Stimulated activated CD8-positive, alpha-beta memory T cell treated with anti-CD3 and anti-CD28 coated beads, Interleukin-4, amount 100 ng/mL, for 4 hours (primary cell): ENCODE measurements around the gene PRIMPOL.
A peak's percentile ranks its signal among the peaks of the same experiment; 100 is the strongest.
"Not testable (repeated sequence)": the region's sequence is repeated elsewhere in the genome, so short reads cannot be mapped to it uniquely, and the experiment has no call there.

Source experiments
- DNase-seq, 2 donors: peaks; one replicate each; pipeline ENCODE4 v3.0.0-alpha.2; 2020; ENCODE audit warnings: low read depth in 2 of 2, low spot score in 1 of 2

Gene PRIMPOL, protein sequence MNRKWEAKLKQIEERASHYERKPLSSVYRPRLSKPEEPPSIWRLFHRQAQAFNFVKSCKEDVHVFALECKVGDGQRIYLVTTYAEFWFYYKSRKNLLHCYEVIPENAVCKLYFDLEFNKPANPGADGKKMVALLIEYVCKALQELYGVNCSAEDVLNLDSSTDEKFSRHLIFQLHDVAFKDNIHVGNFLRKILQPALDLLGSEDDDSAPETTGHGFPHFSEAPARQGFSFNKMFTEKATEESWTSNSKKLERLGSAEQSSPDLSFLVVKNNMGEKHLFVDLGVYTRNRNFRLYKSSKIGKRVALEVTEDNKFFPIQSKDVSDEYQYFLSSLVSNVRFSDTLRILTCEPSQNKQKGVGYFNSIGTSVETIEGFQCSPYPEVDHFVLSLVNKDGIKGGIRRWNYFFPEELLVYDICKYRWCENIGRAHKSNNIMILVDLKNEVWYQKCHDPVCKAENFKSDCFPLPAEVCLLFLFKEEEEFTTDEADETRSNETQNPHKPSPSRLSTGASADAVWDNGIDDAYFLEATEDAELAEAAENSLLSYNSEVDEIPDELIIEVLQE

DNA sequence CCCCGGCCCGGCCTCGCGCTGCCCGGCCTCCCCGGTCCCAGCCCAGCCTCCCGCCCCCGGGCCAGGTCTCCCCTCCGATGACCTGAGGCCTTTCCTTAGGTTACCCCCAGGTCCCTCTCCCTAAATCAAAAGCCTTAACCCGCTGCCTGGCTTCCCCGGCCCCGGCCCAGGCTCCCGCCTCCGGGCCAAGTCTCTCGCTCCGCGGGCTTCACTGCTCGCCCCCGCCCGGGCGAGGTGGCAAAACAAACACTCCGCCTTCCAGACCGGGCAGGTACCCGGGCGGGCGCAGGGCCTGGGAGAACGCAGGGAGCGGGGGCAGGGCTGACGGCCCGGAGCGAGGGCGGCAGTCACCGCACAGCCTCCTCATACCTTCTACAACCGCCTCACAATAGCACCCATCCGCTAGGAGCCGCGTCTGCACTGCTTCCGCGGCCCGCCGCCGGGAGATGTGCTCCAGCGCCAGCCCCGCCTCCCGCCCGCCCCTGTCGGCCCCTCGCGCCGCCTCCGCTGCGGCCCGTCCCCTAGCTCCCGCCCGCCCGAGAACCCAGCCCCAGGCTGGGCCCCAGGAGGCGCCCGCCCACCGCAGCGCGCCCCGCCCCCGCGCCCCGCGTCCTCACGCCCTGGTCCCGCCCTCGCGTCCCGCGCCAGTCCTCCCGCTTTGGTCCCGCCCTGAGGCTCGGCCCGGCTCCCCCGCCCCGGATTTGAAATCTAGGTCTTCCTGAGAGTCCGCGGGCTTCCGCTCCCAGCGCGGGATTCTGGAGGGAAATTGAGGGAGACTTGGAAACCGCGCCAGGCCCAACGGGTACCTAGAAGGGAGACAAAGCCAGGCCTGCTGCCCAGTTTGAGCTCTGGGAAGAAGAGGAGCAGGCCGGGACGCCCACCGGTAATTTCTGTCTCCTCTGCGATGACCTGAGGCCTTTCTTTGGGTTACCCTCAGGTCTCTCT is at the start of gene PRIMPOL, which contains the start of gene CASP3:
PRIMPOL (plus strand) TSS at position 713 of the 945 bp plus-strand sequence. CDS start 7,403 bp downstream, outside the sequence.
CASP3 (minus strand) TSS at position 422 of the 945 bp plus-strand sequence. CDS start 10,994 bp downstream, outside the sequence.
- peak; percentile 82 to 92 for DNase-seq

- not testable (repeated sequence) for DNase-seq
Measured at GRCh38 chr4:184600982-184601381, 48.6 kb upstream of the PRIMPOL start.

DNA sequence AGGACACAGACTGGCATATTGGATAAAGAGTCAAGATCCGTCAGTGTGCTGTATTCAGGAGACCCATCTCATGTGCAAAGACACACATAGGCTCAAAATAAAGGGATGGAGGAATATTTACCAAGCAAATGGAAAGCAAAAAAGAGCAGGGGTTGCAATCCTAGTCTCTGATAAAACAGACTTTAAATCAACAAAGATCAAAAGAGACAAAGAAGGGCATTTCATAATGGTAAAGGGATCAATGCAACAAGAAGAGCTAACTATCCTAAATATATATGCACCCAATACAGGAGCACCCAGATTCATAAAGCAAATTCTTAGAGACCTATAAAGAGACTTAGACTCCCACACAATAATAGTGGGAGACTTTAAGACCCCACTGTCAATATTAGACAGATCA is 46.7 kb upstream of the PRIMPOL start:
- not testable (repeated sequence) for DNase-seq

DNA sequence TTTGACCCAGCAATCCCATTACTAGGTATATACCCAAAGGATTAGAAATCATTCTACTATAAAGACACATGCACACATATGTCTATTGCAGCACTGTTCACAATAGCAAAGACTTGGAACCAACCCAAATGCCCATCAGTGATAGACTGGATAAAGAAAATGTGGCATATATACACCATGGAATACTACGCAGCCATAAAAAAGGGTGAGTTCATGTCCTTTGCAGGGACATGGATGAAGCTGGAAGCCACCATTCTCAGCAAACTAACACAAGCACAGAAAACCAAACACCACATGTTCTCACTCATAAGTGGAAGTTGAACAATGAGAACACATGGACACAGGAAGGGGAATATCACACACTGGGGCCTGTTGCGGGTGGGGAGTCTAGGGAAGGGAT is 42.1 kb upstream of the PRIMPOL start:
- not testable (repeated sequence) for DNase-seq

DNA sequence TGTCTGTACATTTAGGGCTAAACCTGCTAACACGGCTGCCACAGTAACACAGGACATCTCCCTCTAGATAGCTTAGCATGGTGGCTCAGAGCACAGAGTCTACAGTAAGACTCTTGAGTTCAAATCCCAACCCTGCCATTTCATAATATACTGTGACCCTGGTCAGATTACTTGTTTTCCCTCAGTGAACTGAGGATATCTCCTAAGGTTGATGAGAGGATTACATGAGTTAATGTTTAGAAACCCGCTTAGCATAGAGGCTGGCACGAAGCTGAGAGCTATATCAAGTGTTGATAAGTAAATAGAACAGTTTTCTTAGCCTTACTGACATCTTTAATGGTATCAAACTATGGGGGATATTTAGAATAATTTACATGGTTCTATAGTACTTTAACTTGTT is 37.5 kb upstream of the PRIMPOL start:
- DNase-seq, result no peak

- DNase-seq, result no peak
Measured at GRCh38 chr4:184613405-184613804, 36.1 kb upstream of the PRIMPOL start.

DNA sequence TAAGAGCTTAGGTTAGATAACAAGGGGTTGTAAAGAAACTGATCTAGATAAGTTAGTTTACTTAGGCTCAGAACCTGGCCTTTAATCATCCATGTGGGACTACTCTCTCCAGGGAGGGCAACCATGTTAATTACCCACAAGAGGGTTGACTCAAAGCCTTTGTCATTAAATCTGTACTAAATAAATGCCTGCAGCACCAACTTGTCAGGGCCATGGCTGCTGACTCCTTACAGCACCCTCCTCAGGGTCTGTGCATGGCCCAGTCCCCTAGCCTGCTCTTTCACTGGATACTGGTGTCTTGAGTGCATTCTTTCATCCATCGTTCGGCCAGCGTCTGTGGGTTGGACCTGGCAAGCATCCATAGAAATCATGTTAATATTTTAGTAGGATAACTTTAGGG is 35.0 kb upstream of the PRIMPOL start:
- DNase-seq, result no peak

- not testable (repeated sequence) for DNase-seq
Measured at GRCh38 chr4:184616168-184616567, 33.4 kb upstream of the PRIMPOL start.

- no peak for DNase-seq
Measured at GRCh38 chr4:184616633-184617551, 32.6 kb upstream of the PRIMPOL start.

DNA sequence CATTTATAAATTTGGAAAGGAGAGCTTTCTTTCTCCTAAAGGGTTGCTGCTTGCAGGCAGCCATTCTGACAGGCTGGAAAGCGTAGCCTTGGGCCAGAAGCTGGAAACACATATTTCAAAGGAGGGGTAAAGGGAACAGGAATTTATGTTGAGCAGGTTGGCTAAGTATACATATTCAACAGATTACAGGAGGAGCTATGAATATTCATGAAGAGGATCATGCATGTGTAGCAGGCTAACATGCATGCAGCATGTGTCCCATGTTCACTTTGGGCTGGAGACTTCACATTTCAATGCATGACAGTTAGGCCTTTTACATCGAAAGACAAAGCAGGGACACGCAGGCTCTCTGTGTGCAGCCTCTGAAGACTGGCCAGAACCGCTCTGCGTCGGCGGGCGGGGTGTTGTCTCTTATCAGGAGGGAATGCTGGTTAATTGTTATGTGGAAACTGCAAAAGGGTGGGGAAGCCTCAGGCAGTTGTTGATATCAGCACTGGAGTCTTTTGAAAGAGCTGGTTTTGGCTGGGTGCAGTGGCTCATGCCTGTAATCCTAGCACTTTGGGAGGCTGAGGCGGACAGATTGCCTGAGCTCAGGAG is 31.8 kb upstream of the PRIMPOL start:
- no peak for DNase-seq

DNA sequence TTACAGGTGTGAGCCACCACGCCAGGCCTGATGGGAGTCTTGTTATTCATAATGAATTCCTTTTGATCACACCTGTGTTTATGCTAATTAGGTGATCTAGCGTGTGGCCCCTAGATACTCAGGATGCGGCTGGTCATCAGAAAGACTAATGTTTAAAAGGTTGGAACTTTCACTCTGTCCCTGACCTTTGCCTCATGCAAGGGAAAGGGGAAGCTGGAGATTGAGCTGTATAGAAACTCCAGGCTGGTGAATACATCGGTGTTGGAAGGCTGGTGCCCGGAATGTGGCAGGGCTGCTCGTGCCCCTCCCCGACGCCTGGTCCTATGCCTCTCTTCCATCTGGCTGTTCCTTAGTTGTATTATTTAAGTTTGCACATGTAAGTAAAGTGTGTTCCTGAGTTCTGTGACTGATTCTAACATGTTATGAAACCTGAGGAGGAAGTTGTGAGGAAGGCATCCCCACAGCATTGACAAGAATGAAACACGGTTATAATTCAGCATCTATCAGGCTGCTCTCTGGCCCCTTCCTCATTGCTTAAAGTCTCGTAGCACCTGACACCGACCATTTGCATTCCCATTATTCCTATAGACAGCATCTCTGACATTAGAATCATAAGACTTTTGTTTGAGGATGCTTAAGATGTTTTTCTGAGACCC is 29.2 kb upstream of the PRIMPOL start:
- no peak for DNase-seq

- DNase-seq, result no peak
Measured at GRCh38 chr4:184621518-184621917, 28.0 kb upstream of the PRIMPOL start.

GRCh38 chr4:184624504-184624903 is 25.0 kb upstream of the PRIMPOL start:
- not testable (repeated sequence) for DNase-seq

GRCh38 chr4:184624972-184625554 is 24.5 kb upstream of the PRIMPOL start:
- DNase-seq, result no peak

- DNase-seq, result not testable (repeated sequence)
Measured at GRCh38 chr4:184625783-184626596, 23.5 kb upstream of the PRIMPOL start.

- DNase-seq, result no peak
Measured at GRCh38 chr4:184628103-184628502, 21.4 kb upstream of the PRIMPOL start.

- no peak for DNase-seq
Measured at GRCh38 chr4:184632842-184633241, 16.7 kb upstream of the PRIMPOL start.

DNA sequence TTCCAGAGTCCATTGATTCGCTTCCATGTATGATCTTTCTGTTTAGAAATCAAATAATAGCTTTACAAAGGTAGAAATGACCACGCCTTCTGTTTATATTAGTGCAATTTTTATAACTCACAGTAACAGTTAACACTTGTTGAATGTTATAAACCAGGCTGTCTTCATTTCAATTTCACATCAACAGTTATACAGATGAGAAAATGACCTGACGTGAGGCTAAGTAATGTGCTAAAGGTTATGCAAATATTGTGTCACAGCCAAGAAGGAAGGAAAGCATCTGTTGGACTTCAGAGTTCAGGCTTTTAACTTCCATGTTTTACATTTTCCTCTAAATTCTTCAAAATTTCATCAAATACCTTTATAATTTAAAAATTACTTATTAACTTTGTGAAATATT is 14.2 kb upstream of the PRIMPOL start:
- DNase-seq, result no peak
